ENCODE measurements around the gene CCDC136.

CCDC136 gene

GRCh38 chr7:128791121-128791971 lies at the start of gene CCDC136:
Gene CCDC136, plus strand, starts transcription at chr7:128791968. Its CDS starts 444 bp downstream, at chr7:128792412.
- no peak for FAIRE-seq

GRCh38 chr7:128742206-128742605 lies 49.6 kb upstream of the CCDC136 start:
- FAIRE-seq = no peak

GRCh38 chr7:128743112-128743772 lies 48.5 kb upstream of the CCDC136 start:
- FAIRE-seq = no peak

GRCh38 chr7:128744366-128744905 lies 47.3 kb upstream of the CCDC136 start:
- no peak for FAIRE-seq

- no peak for FAIRE-seq
Measured at GRCh38 chr7:128745706-128746105, 46.1 kb upstream of the CCDC136 start.

GRCh38 chr7:128747327-128748079 lies 44.3 kb upstream of the CCDC136 start:
- no peak for FAIRE-seq

GRCh38 chr7:128752251-128752650 lies 39.5 kb upstream of the CCDC136 start:
- no peak for FAIRE-seq

- no peak for FAIRE-seq
Measured at GRCh38 chr7:128755075-128755818, 36.5 kb upstream of the CCDC136 start.

GRCh38 chr7:128755819-128756476 lies 35.8 kb upstream of the CCDC136 start:
- no peak for FAIRE-seq

- FAIRE-seq = no peak
Measured at GRCh38 chr7:128757203-128757602, 34.6 kb upstream of the CCDC136 start.

- FAIRE-seq = no peak
Measured at GRCh38 chr7:128758553-128758952, 33.2 kb upstream of the CCDC136 start.

- FAIRE-seq = no peak
Measured at GRCh38 chr7:128759242-128759641, 32.5 kb upstream of the CCDC136 start.

- no peak for FAIRE-seq
Measured at GRCh38 chr7:128763541-128763940, 28.2 kb upstream of the CCDC136 start.

- no peak for FAIRE-seq
Measured at GRCh38 chr7:128767475-128768110, 24.2 kb upstream of the CCDC136 start.

GRCh38 chr7:128770233-128770632 lies 21.5 kb upstream of the CCDC136 start:
- FAIRE-seq = no peak

GRCh38 chr7:128773604-128774003 lies 18.2 kb upstream of the CCDC136 start:
- no peak for FAIRE-seq

GRCh38 chr7:128774029-128774689 lies 17.6 kb upstream of the CCDC136 start:
- no peak for FAIRE-seq

GRCh38 chr7:128774921-128775320 lies 16.8 kb upstream of the CCDC136 start:
- FAIRE-seq = no peak

- no peak for FAIRE-seq
Measured at GRCh38 chr7:128775744-128776474, 15.9 kb upstream of the CCDC136 start, which contains the start of gene OPN1SW. Gene OPN1SW, minus strand, starts transcription at chr7:128775794. Its CDS starts 13 bp downstream, at chr7:128775781.
